Measurements from ENCODE around the gene OXCT1.
A peak's percentile ranks its signal among the peaks of the same experiment; 100 is the strongest.

OXCT1 gene
- 55.2 to 64.5 reads per million in 2 donors for total RNA-seq

GRCh38 chr5:41869724-41870626 is at the start of gene OXCT1:
TSS of gene OXCT1 (minus strand) at chr5:41870425. CDS start at chr5:41870358, 67 bp downstream.
- DNase-seq = peak; percentile 88 to 98 (median 91)

GRCh38 chr5:41918105-41918504 is 47.9 kb upstream of the OXCT1 start:
- DNase-seq = no peak

- no peak for DNase-seq
Measured at GRCh38 chr5:41908374-41909079, 38.3 kb upstream of the OXCT1 start.

- no peak for DNase-seq
Measured at GRCh38 chr5:41906151-41906550, 35.9 kb upstream of the OXCT1 start.

- peak; percentile 92 to 100 (median 96) for DNase-seq
Measured at GRCh38 chr5:41903892-41904799, 33.9 kb upstream of the OXCT1 start, which contains the start of gene RIMOC1. TSS of gene RIMOC1 (plus strand) at chr5:41904344. CDS start at chr5:41904368, 24 bp downstream.

- DNase-seq = no peak
Measured at GRCh38 chr5:41903382-41903891, 33.2 kb upstream of the OXCT1 start.

- no peak for DNase-seq
Measured at GRCh38 chr5:41896230-41896629, 26.0 kb upstream of the OXCT1 start.

- peak in 1 of 5 experiments; percentile 16 for DNase-seq
Measured at GRCh38 chr5:41893074-41893851, 23.0 kb upstream of the OXCT1 start.

- DNase-seq = no peak
Measured at GRCh38 chr5:41892031-41892430, 21.8 kb upstream of the OXCT1 start.

GRCh38 chr5:41891066-41891707 is 21.0 kb upstream of the OXCT1 start:
- peak in 1 of 5 experiments; percentile 58 for DNase-seq

GRCh38 chr5:41885286-41885685 is 15.1 kb upstream of the OXCT1 start:
- no peak for DNase-seq

- DNase-seq = no peak
Measured at GRCh38 chr5:41883936-41884335, 13.7 kb upstream of the OXCT1 start.

GRCh38 chr5:41883243-41883642 is 13.0 kb upstream of the OXCT1 start:
- DNase-seq = no peak

GRCh38 chr5:41882765-41883164 is 12.5 kb upstream of the OXCT1 start:
- no peak for DNase-seq

GRCh38 chr5:41878643-41879478 is 8.6 kb upstream of the OXCT1 start:
- no peak for DNase-seq

- no peak for DNase-seq
Measured at GRCh38 chr5:41878173-41878572, 7.9 kb upstream of the OXCT1 start.

- no peak for DNase-seq
Measured at GRCh38 chr5:41877408-41877807, 7.2 kb upstream of the OXCT1 start.

GRCh38 chr5:41876678-41877077 is 6.5 kb upstream of the OXCT1 start:
- no peak for DNase-seq

- peak in 1 of 5 experiments; percentile 54 for DNase-seq
Measured at GRCh38 chr5:41875121-41875520, 4.9 kb upstream of the OXCT1 start.

GRCh38 chr5:41874512-41875060 is 4.4 kb upstream of the OXCT1 start:
- DNase-seq = no peak
